ENCODE data around the gene XPO6.

GRCh38 chr16:28057949-28058348 lies 153.8 kb downstream of the XPO6 start:
- TF ChIP-seq CTCF (IDR thresholded peaks at IDR 0.05) (no peak), POLR2A (IDR thresholded peaks at IDR 0.05) (no peak)
